Astrocyte (in vitro differentiated cells and primary cell): ENCODE data around the gene SYCE3.

ENCODE experiments used
- EZH2 ChIP-seq: IDR thresholded peaks from 2 replicates; pipeline ENCODE4 v1.6.1; 2012; ENCODE audit warnings: mild to moderate bottlenecking, low read length, inconsistent platforms; ENCODE audit not compliant: insufficient read depth
- TF ChIP-seq, protein P1 (sequence below): IDR thresholded peaks from 2 replicates; pipeline ENCODE4 v1.5.1; 2011; ENCODE audit warnings: low read depth, mild to moderate bottlenecking, inconsistent platforms, low read length, moderate library complexity; ENCODE audit not compliant: insufficient read depth

DNA sequence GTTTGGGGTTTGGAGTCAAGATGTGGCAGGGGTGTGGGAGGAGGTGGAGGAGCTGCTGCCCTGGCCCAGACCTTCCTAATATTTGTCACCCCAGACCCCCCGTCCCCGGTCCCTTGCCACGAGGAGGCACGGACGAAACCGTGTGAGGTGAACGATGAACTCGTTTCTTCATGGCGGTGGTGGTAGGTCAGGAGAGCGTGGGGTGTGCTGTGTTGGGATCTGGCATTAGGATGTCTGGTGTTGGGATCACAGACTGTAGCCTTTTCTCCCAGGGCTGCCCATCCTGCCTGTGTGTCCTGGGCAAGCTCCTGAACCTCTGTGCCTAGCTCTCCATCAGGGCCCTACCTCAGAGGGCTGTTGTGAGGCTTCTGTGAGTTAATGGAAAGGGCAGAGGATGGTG, 46.3 kb upstream of the SYCE3 start:
- TF ChIP-seq, protein P1, sequence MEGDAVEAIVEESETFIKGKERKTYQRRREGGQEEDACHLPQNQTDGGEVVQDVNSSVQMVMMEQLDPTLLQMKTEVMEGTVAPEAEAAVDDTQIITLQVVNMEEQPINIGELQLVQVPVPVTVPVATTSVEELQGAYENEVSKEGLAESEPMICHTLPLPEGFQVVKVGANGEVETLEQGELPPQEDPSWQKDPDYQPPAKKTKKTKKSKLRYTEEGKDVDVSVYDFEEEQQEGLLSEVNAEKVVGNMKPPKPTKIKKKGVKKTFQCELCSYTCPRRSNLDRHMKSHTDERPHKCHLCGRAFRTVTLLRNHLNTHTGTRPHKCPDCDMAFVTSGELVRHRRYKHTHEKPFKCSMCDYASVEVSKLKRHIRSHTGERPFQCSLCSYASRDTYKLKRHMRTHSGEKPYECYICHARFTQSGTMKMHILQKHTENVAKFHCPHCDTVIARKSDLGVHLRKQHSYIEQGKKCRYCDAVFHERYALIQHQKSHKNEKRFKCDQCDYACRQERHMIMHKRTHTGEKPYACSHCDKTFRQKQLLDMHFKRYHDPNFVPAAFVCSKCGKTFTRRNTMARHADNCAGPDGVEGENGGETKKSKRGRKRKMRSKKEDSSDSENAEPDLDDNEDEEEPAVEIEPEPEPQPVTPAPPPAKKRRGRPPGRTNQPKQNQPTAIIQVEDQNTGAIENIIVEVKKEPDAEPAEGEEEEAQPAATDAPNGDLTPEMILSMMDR = no peak
- no peak for TF ChIP-seq EZH2
